Endothelial cell of umbilical vein (primary cell): ENCODE measurements around the gene TSEN2. TPM values are rescaled to one million over a fixed set of nuclear protein-coding genes. Genes with fewer than 3 reads are reported as not detected.

ENCODE experiments used
- BruUV-seq: library from RNA; stranded (reverse); fragments of 400-500 nt; replicated peaks from 2 replicates; lab custom pipeline; 2021; lab: Mats Ljungman, UMichigan
- CTCF ChIA-PET: fragments of 300-600, 350-600 bp; sonication (Branson Sonifier 250); formaldehyde crosslinking; loops from one replicate; lab custom pipeline; 2021; ENCODE audit warnings: antibody characterized with exemption, inconsistent platforms; lab: Charles Lee
- POLR2A ChIA-PET: fragments of 300-600, 350-600 bp; sonication (Branson Sonifier 250); formaldehyde crosslinking; loops from one replicate; lab custom pipeline; 2021; ENCODE audit warnings: antibody characterized with exemption, inconsistent platforms; lab: Charles Lee
- DNase-seq: peaks from one replicate; pipeline ENCODE4 v3.0.0-alpha.2; 2011; ENCODE audit warnings: low read depth, low spot score
- FAIRE-seq: peaks from 2 replicates; lab custom pipeline; 2011; peaks lifted over from hg19 to GRCh38; lab: Jason Lieb, UNC
- H2AFZ ChIP-seq: 2 replicates; pipeline ENCODE4 v1.6.0; 2012; ENCODE audit warnings: low read depth, low read length, control low read depth, inconsistent platforms
- H3K27ac ChIP-seq: 2 replicates; pipeline ENCODE4 v1.5.1; 2011; ENCODE audit warnings: low read depth, mild to moderate bottlenecking, control low read depth, low read length, moderate library complexity; ENCODE audit not compliant: insufficient read depth
- H3K27me3 ChIP-seq, 2 experiments: 2 replicates each; pipeline versions ENCODE4 v1.6.0 to v1.6.1; 2011; ENCODE audit warnings: low read length in 2 of 2, mixed read lengths in 1 of 2; ENCODE audit not compliant: control insufficient read depth in 2 of 2, insufficient read depth in 2 of 2
- H3K36me3 ChIP-seq, 2 experiments: 2 replicates in 1 of 2; 3 replicates in 1 of 2; pipeline ENCODE4 v1.5.1; 2011; ENCODE audit warnings: low read length in 2 of 2, mild to moderate bottlenecking in 1 of 2, moderate library complexity in 1 of 2; ENCODE audit not compliant: control insufficient read depth in 2 of 2, insufficient read depth in 2 of 2; ENCODE audit errors: extremely low read depth in 1 of 2
- H3K4me1 ChIP-seq: 3 replicates; pipeline ENCODE4 v1.5.1; 2011; ENCODE audit warnings: mild to moderate bottlenecking, low read length; ENCODE audit not compliant: control insufficient read depth, insufficient read depth; ENCODE audit errors: extremely low read depth
- H3K4me2 ChIP-seq: 2 replicates; pipeline ENCODE4 v1.6.1; 2011; ENCODE audit warnings: low read length, control low read depth, mixed read lengths; ENCODE audit not compliant: insufficient read depth
- H3K4me3 ChIP-seq, 3 experiments: fragments of 200-600 bp in 1 of 3; sonication (generic), shearing (Covaris generic) in 1 of 3; replicated peaks in 1 of 3; 2 replicates each; pipeline ENCODE4 v1.5.1; 2011 to 2016; ENCODE audit warnings: control low read depth in 3 of 3, low read length in 3 of 3, mild to moderate bottlenecking in 2 of 3, inconsistent platforms in 1 of 3, low read depth in 1 of 3, moderate library complexity in 1 of 3; ENCODE audit not compliant: insufficient read depth in 1 of 3
- H3K79me2 ChIP-seq: 2 replicates; pipeline ENCODE4 v1.6.0; 2012; ENCODE audit warnings: low read length, inconsistent platforms; ENCODE audit not compliant: control insufficient read depth, insufficient read depth
- H3K9ac ChIP-seq: replicated peaks from 2 replicates; pipeline ENCODE3; 2011; ENCODE audit warnings: low read length, control low read depth; ENCODE audit not compliant: insufficient read depth; ENCODE audit errors: extremely low read depth
- H3K9me1 ChIP-seq: replicated peaks from 3 replicates; pipeline ENCODE4 v1.6.0; 2011; ENCODE audit warnings: mild to moderate bottlenecking, low read length; ENCODE audit not compliant: control insufficient read depth, insufficient read depth; ENCODE audit errors: extremely low read depth
- H3K9me3 ChIP-seq: replicated peaks from 2 replicates; pipeline ENCODE4 v1.5.1; 2012; ENCODE audit warnings: low read length, inconsistent platforms; ENCODE audit not compliant: control insufficient read depth, insufficient read depth
- H4K20me1 ChIP-seq: replicated peaks from 2 replicates; pipeline ENCODE3; 2011; ENCODE audit warnings: mild to moderate bottlenecking, low read length; ENCODE audit not compliant: control insufficient read depth, insufficient read depth; ENCODE audit errors: extremely low read depth
- EZH2 ChIP-seq: IDR thresholded peaks from 2 replicates; pipeline ENCODE4 v1.6.1; 2012; ENCODE audit warnings: borderline replicate concordance, low read depth, mild to moderate bottlenecking, moderate library complexity, low read length, inconsistent platforms; ENCODE audit not compliant: severe bottlenecking
- FOS ChIP-seq: IDR thresholded peaks from 2 replicates; pipeline ENCODE4 v1.6.1; 2011; ENCODE audit warnings: mild to moderate bottlenecking, low read length, moderate library complexity, borderline replicate concordance; ENCODE audit not compliant: insufficient read depth
- GATA2 ChIP-seq: IDR thresholded peaks from 2 replicates; pipeline ENCODE4 v1.7.0; 2011; ENCODE audit warnings: low read depth, mild to moderate bottlenecking, moderate library complexity, mixed read lengths, low read length; ENCODE audit not compliant: insufficient read length, insufficient read depth
- JUN ChIP-seq: IDR thresholded peaks from 2 replicates; pipeline ENCODE4 v1.6.1; 2011; ENCODE audit warnings: borderline replicate concordance, low read depth; ENCODE audit not compliant: insufficient read length, insufficient read depth
- MYC ChIP-seq: IDR thresholded peaks from one replicate; pipeline ENCODE4 v1.6.1; 2011; ENCODE audit warnings: mild to moderate bottlenecking, low read depth, low read length
- POLR2A ChIP-seq: IDR thresholded peaks from 2 replicates; pipeline ENCODE4 v1.6.1; 2012; ENCODE audit warnings: low read depth, mild to moderate bottlenecking, control low read depth, low read length
- POLR2AphosphoS5 ChIP-seq: IDR thresholded peaks from 2 replicates; pipeline ENCODE4 v1.6.1; 2012; ENCODE audit warnings: low read depth, mild to moderate bottlenecking, control low read depth, low read length, moderate library complexity; ENCODE audit not compliant: insufficient read depth
- dilution Hi-C: fragments of 300-500 bp; cut with MboI; formaldehyde crosslinking; loops from one replicate; pipeline ENCODE4 v1.15.0; 2019; ENCODE audit warnings: low sequenced_read_pairs; ENCODE audit not compliant: extremely low pct_ligation_motif_present
- intact Hi-C: fragments of 100-400 bp; cut with micrococcal nuclease; formaldehyde crosslinking; loops from one replicate; pipeline ENCODE4 v1.10.0; 2022
- polyA plus RNA-seq, 4 experiments: library from polyadenylated mRNA; depleted of rRNA in 3 of 4; stranded (reverse) in 3 of 4; unstranded in 1 of 4; fragments of >200 nt; gene quantifications; 2 replicates each; pipeline versions ENCODE4 v1.2.1 to v1.2.3, GENCODE V29; 2011 to 2012; ENCODE audit warnings: missing spikeins in 1 of 4
- total RNA-seq: library from RNA; stranded (reverse); gene quantifications from 2 replicates; pipeline ENCODE4 v1.2.3, GENCODE V29; 2021
- TF ChIP-seq, protein P1 (sequence below), 2 donors: IDR thresholded peaks; 1 replicate in 1 of 2; 2 replicates in 1 of 2; pipeline ENCODE4 v1.5.1; 2011; ENCODE audit warnings: low read length in 2 of 2, mild to moderate bottlenecking in 2 of 2, moderate library complexity in 2 of 2, control low read depth in 1 of 2, inconsistent platforms in 1 of 2, low read depth in 1 of 2; ENCODE audit not compliant: insufficient read depth in 1 of 2; ENCODE audit errors: extremely low read depth in 1 of 2
- TF ChIP-seq, protein P2 (sequence below): IDR thresholded peaks from 2 replicates; pipeline ENCODE4 v1.6.1; 2011; ENCODE audit not compliant: insufficient read depth, insufficient read length

The TSEN2 gene
- total and polyA plus RNA-seq, 2 donors (not counting 3 experiments of a cell fraction or from before 2014, with no cell fraction given) = 8.3 to 12.1 TPM

DNA sequence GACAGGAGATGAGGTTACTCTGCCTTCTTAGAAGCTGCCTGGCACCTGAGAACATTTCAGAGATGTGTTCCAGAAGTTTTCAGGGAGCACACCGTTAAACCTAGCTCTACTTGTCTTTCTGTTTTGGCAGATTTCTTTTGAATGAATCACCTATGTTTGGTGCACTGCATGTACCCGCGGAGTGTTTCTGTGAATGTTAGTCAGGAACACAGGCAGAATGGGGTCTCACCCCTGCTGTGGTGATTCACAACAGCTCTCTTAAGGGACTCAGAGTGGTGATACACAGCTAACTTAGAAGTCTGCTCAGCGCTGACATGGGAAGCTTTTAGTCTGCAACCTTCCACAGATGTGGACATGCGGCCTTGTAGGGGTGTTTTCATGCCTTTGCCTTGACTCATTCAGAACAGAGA is 24.0 kb downstream of the TSEN2 start:
- peak overlapping the region; percentile 9 for H2AFZ ChIP-seq
- no peaks in the 10 kb centered on the region for H4K20me1 ChIP-seq
- intact Hi-C loops (loop anchor here (1.0 kb wide), 1 partner anchor 49 kb away; the partner anchor contains the start of gene MKRN2), dilution Hi-C loops (no loop called here)
- H3K4me1 ChIP-seq = peaks cover 18% of the 10 kb centered on the region
- no peaks in the 10 kb centered on the region for H3K9me1 ChIP-seq
- H3K9ac ChIP-seq = no peak overlapping the region
- peaks cover 0 to 3% of the 10 kb centered on the region in 2 experiments for H3K36me3 ChIP-seq
- H3K4me3 ChIP-seq = no peak overlapping the region
- DNase-seq (peak; percentile 76), FAIRE-seq (peak; percentile 92)
- no TSS peak for BruUV-seq
- no peaks in the 10 kb centered on the region for H3K79me2 ChIP-seq
- POLR2A ChIA-PET = interaction anchor here (0.8 kb wide), 1 partner anchor 13 kb away, joined by 4 read pairs; no protein-coding TSS in a partner anchor
- H3K27me3 ChIP-seq = no peaks in the 10 kb centered on the region
- no peaks in the 10 kb centered on the region for H3K9me3 ChIP-seq
- CTCF ChIA-PET = interaction anchor here (0.9 to 2.6 kb wide), 7 partner anchors 11 to 373 kb away, joined by 3 to 8 read pairs (median 3); partner anchors contain the start of gene TSEN2
- H3K27ac ChIP-seq = peak overlapping the region; percentile 49
- TF ChIP-seq FOS (peak; percentile 81), POLR2AphosphoS5 (peak; percentile 53), GATA2 (no peak), JUN (peak; percentile 46), MYC (no peak), POLR2A (no peak), EZH2 (no peak)
- TF ChIP-seq, protein P1, sequence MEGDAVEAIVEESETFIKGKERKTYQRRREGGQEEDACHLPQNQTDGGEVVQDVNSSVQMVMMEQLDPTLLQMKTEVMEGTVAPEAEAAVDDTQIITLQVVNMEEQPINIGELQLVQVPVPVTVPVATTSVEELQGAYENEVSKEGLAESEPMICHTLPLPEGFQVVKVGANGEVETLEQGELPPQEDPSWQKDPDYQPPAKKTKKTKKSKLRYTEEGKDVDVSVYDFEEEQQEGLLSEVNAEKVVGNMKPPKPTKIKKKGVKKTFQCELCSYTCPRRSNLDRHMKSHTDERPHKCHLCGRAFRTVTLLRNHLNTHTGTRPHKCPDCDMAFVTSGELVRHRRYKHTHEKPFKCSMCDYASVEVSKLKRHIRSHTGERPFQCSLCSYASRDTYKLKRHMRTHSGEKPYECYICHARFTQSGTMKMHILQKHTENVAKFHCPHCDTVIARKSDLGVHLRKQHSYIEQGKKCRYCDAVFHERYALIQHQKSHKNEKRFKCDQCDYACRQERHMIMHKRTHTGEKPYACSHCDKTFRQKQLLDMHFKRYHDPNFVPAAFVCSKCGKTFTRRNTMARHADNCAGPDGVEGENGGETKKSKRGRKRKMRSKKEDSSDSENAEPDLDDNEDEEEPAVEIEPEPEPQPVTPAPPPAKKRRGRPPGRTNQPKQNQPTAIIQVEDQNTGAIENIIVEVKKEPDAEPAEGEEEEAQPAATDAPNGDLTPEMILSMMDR (IDR thresholded peaks at IDR 0.05; ENCODE audit: extremely low read depth in 1 of 2, insufficient read depth in 1 of 2, low read depth in 1 of 2, low read length in 2 of 2) = no peak
- TF ChIP-seq, protein P2, sequence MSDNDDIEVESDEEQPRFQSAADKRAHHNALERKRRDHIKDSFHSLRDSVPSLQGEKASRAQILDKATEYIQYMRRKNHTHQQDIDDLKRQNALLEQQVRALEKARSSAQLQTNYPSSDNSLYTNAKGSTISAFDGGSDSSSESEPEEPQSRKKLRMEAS = no peak
- H3K4me2 ChIP-seq = peak overlapping the region; percentile 53
